Naive thymus-derived CD8-positive, alpha-beta T cell (primary cell): Measurements from ENCODE around the gene KRTAP4-12. TPM values are rescaled to one million over a fixed set of nuclear protein-coding genes. Genes with fewer than 3 reads are reported as not detected.
"Not testable (repeated sequence)": the region's sequence is repeated elsewhere in the genome, so short reads cannot be mapped to it uniquely, and the experiment has no call there.

Experiments
- ATAC-seq, 2 donors: fragments of 150-1000 bp; cut with Tn5 transposase in 1 of 2; sonication (Bioruptor Pico), chemical (Tn5 transposase) in 1 of 2; 1 replicate in 1 of 2; 2 replicates in 1 of 2; pipeline ENCODE4 v1.10.0; 2021; ENCODE audit warnings: mild to moderate bottlenecking in 2 of 2, moderate library complexity in 2 of 2
- POLR2A ChIA-PET: fragments of 350-600 bp; sonication (Branson Sonifier 250); formaldehyde crosslinking; loops from one replicate; lab custom pipeline; 2021; ENCODE audit warnings: antibody characterized with exemption; lab: Charles Lee
- DNase-seq, 10 donors: peaks; one replicate each; pipeline versions ENCODE4 v3.0.0 to v3.0.0-alpha.2; 2020 to 2022
- H3K27ac Mint-ChIP-seq, 10 donors: one replicate each; pipeline ENCODE4 v1.8.0; 2020 to 2022; ENCODE audit warnings: mild to moderate bottlenecking in 10 of 10, mixed read lengths in 10 of 10, moderate library complexity in 4 of 10, inconsistent platforms in 1 of 10
- H3K27me3 Mint-ChIP-seq, 5 donors: one replicate each; pipeline ENCODE4 v1.8.0; 2021 to 2022; ENCODE audit warnings: mixed read lengths in 5 of 5
- H3K36me3 Mint-ChIP-seq, 3 donors: one replicate each; pipeline ENCODE4 v1.8.0; 2020 to 2022; ENCODE audit warnings: mixed read lengths in 3 of 3, mild to moderate bottlenecking in 2 of 3, inconsistent platforms in 1 of 3
- H3K4me1 Mint-ChIP-seq, 4 donors: one replicate each; pipeline ENCODE4 v1.8.0; 2021 to 2022; ENCODE audit warnings: mixed read lengths in 4 of 4
- H3K4me3 Mint-ChIP-seq, 10 donors: one replicate each; pipeline ENCODE4 v1.8.0; 2020 to 2022; ENCODE audit warnings: mild to moderate bottlenecking in 10 of 10, mixed read lengths in 10 of 10, moderate library complexity in 6 of 10, inconsistent platforms in 1 of 10
- H3K9me3 Mint-ChIP-seq, 9 donors: one replicate each; pipeline ENCODE4 v1.8.0; 2020 to 2022; ENCODE audit warnings: mixed read lengths in 9 of 9, mild to moderate bottlenecking in 3 of 9, inconsistent platforms in 1 of 9, moderate library complexity in 1 of 9
- polyA plus RNA-seq, 3 donors: library from polyadenylated mRNA; unstranded; fragments of 300-500 nt; fragmentation: Illumina TruSeq; gene quantifications; one replicate each; pipeline ENCODE4 v1.2.3, GENCODE V29; 2021
- total RNA-seq, 8 experiments: library from RNA in 2 of 8; stranded (reverse) in 2 of 8; gene quantifications; one replicate each; pipeline ENCODE4 v1.2.3 and lab custom pipeline; 2021 to 2026

KRTAP4-12 gene
- total and polyA plus RNA-seq, 5 experiments from 2014 or later: 0.15 TPM; not detected in 4

DNA sequence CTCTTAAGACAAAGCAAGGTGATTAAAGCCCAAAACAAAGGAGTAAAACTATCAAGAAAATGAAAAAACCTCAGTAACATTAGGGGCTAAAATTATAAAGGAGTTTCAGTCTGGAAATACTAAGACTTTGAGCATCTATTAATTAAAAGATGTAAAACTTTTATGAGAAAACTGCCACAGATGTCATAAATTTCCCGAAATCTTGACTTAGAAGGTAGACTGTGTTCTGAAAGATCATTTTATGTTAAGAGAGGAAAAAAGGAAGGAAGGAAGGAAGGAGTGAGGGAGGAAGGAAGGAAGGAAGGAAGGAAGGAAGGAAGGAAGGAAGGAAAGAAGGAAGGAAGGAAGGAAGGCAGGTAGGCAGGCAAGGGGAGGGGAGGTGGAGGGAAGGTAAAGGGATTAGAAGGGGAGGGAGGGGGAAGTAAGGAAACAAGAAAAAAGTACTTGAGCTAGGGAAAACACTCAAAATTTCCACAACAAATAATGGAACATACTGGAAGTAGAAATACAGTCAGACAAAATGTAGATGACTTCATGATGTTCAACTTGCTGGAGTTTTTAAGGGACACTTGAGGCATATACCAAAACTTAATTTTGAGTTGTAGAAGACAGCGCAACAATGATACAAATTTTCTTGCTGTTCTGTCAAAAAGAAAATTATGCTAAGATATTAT is 23.7 kb upstream of the KRTAP4-12 start:
- ATAC-seq: no peak
- peak overlapping the region in 2 of 10 donors; percentile 10 to 17 for H3K27ac Mint-ChIP-seq
- peaks cover 0 to 12% (median 10%) of the 10 kb centered on the region in 3 donors for H3K36me3 Mint-ChIP-seq
- H3K9me3 Mint-ChIP-seq: peaks cover 0 to 16% (median 13%) of the 10 kb centered on the region in 9 donors
- H3K27me3 Mint-ChIP-seq: no peaks in the 10 kb centered on the region
- H3K4me3 Mint-ChIP-seq: no peak overlapping the region
- H3K4me1 Mint-ChIP-seq: peaks cover 0 to 26% (median 7%) of the 10 kb centered on the region in 4 donors
- POLR2A ChIA-PET: no interaction called here
- DNase-seq: no peak

- Mint-ChIP-seq H3K4me1 (peaks cover 2 to 26% (median 8%) of the 10 kb centered on the region in 4 donors), H3K27me3 (no peaks in the 10 kb centered on the region), H3K36me3 (peaks cover 0 to 29% (median 13%) of the 10 kb centered on the region in 3 donors), H3K4me3 (peak overlapping the region in 1 of 10 donors; percentile 16), H3K9me3 (peaks cover 0 to 37% (median 23%) of the 10 kb centered on the region in 9 donors), H3K27ac (no peak overlapping the region)
- POLR2A ChIA-PET: no interaction called here
- DNase-seq (no peak), ATAC-seq (no peak)
Measured at GRCh38 chr17:41145261-41145660, 21.3 kb upstream of the KRTAP4-12 start.

DNA sequence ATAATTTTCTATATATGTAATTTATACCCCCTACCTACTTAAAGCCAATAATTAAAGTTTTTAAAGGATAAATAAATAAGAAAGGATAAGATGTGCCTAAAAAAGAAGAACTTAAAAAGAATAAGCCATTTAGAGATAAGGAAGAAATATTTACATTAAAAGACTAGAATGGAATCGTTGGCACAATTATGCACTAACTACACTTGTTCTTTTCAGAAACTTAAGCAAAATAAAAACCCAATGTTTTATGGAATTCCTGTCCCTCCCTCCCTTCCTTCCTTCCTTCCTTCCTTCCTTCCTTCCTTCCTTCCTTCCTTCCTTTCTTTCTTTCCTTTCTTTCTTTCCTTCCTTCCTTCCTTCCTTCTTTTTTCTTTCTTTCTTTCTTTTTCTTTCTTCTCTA is 20.9 kb upstream of the KRTAP4-12 start:
- ATAC-seq (no peak), DNase-seq (no peak)
- H3K9me3 Mint-ChIP-seq: peaks cover 0 to 38% (median 27%) of the 10 kb centered on the region in 9 donors
- POLR2A ChIA-PET: no interaction called here
- peaks cover 2 to 26% (median 8%) of the 10 kb centered on the region in 4 donors for H3K4me1 Mint-ChIP-seq
- peak overlapping the region in 1 of 10 donors; percentile 16 for H3K4me3 Mint-ChIP-seq
- peaks cover 0 to 29% (median 13%) of the 10 kb centered on the region in 3 donors for H3K36me3 Mint-ChIP-seq
- no peak overlapping the region for H3K27ac Mint-ChIP-seq
- H3K27me3 Mint-ChIP-seq: no peaks in the 10 kb centered on the region

- peaks cover 2 to 18% (median 9%) of the 10 kb centered on the region in 4 donors for H3K4me1 Mint-ChIP-seq
Measured at GRCh38 chr17:41141361-41141760, 17.4 kb upstream of the KRTAP4-12 start.

GRCh38 chr17:41140360-41141131 is 16.6 kb upstream of the KRTAP4-12 start, which contains the start of gene KRTAP4-6:
TSS of gene KRTAP4-6 (minus strand) at chr17:41140544. CDS start at chr17:41140487, 57 bp downstream.
- Mint-ChIP-seq H3K4me1 (peaks cover 2 to 13% (median 9%) of the 10 kb centered on the region in 4 donors), H3K36me3 (peaks cover 2 to 34% (median 21%) of the 10 kb centered on the region in 3 donors), H3K27me3 (peaks cover 0 to 2% (median 0%) of the 10 kb centered on the region in 5 donors), H3K27ac (peak within 1 kb of the TSS in 1 of 10 donors; percentile 85), H3K9me3 (peaks cover 0 to 52% (median 34%) of the 10 kb centered on the region in 9 donors), H3K4me3 (peak within 1 kb of the TSS in 1 of 10 donors; percentile 42)
- POLR2A ChIA-PET: interaction anchor here (0.7 to 0.8 kb wide), 2 partner anchors 9 to 299 kb away, joined by 3 read pairs; no protein-coding TSS in a partner anchor
- DNase-seq (no peak), ATAC-seq (no peak)

More at GRCh38 chr17:41141361-41141760, 17.4 kb upstream of the KRTAP4-12 start:
- peaks cover 2 to 34% (median 21%) of the 10 kb centered on the region in 3 donors for H3K36me3 Mint-ChIP-seq
- POLR2A ChIA-PET: interaction anchor here (0.8 kb wide), 1 partner anchor 10 kb away, joined by 3 read pairs; no protein-coding TSS in a partner anchor
- H3K4me3 Mint-ChIP-seq: no peak overlapping the region
- H3K27me3 Mint-ChIP-seq: peaks cover 0 to 2% (median 0%) of the 10 kb centered on the region in 5 donors
- no peak overlapping the region for H3K27ac Mint-ChIP-seq
- DNase-seq (no peak), ATAC-seq (no peak)
- H3K9me3 Mint-ChIP-seq: peaks cover 0 to 52% (median 34%) of the 10 kb centered on the region in 9 donors

GRCh38 chr17:41139865-41140264 is 15.9 kb upstream of the KRTAP4-12 start:
- ATAC-seq, POLR2A ChIA-PET, DNase-seq, H3K27me3 Mint-ChIP-seq: not testable (repeated sequence)
- H3K4me1 Mint-ChIP-seq: peaks cover 2 to 11% (median 6%) of the 10 kb centered on the region in 4 donors
- peak overlapping the region in 1 of 10 donors; percentile 42 for H3K4me3 Mint-ChIP-seq
- H3K36me3 Mint-ChIP-seq: peaks cover 2 to 34% (median 21%) of the 10 kb centered on the region in 3 donors
- H3K9me3 Mint-ChIP-seq: peaks cover 0 to 52% (median 34%) of the 10 kb centered on the region in 9 donors
- peak overlapping the region in 1 of 10 donors; percentile 85 for H3K27ac Mint-ChIP-seq

DNA sequence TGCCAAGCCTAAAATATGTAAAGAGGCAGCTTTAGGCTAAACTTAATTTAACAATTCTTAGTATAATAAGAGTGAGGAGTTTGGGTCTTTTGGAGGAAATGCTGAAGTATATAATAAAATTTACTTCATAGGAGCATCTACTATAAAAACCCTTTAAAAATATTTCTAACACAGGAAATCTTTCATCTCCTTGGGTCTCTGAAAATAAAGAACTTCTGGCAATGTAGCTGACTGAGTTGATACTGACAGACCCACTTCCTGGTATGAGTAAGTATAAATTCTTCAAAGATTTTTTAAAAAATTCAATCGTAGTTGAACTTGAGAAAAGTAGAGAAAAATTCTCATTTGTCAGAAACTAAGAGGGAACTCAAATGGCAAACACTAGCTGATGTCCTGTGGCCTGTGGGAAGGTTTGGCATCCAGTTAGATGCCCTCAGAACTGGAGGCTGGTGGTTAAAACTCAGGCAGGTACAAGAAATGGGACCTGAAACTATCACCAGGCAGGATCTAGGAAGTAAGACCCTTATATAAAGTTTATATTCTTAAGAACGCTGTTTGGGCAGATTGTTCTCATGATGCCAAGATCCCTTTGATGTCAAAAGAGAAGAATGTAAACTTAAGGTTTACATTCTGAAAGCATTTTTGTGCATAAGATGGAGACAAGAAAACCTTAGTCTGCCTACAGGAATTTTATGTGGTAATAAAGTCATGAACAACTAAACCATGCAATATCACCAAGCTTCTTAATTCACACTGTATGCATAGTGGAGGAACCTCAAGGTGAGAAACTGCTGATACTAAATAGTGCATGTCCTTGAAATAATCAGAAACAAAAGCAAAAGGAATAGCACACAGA is 10.1 kb upstream of the KRTAP4-12 start:
- DNase-seq (peak in 3 of 10 donors; percentile 3 to 56 (median 14)), ATAC-seq (peak; percentile 70 to 95)
- Mint-ChIP-seq H3K4me3 (peak overlapping the region in 8 of 10 donors; percentile 54 to 80 (median 66)), H3K27ac (peak overlapping the region in 9 of 10 donors; percentile 74 to 95 (median 90)), H3K4me1 (peaks cover 23 to 47% (median 39%) of the 10 kb centered on the region in 4 donors), H3K9me3 (peaks cover 0 to 10% (median 4%) of the 10 kb centered on the region in 9 donors), H3K27me3 (no peaks in the 10 kb centered on the region), H3K36me3 (peaks cover 0 to 4% (median 0%) of the 10 kb centered on the region in 3 donors)
- POLR2A ChIA-PET: interaction anchor here (0.8 to 1.5 kb wide), 3 partner anchors 14 to 414 kb away, joined by 3 to 4 read pairs (median 3); no protein-coding TSS in a partner anchor

- DNase-seq (no peak), ATAC-seq (no peak)
- peak overlapping the region in 2 of 10 donors; percentile 5 to 9 for H3K4me3 Mint-ChIP-seq
- no peaks in the 10 kb centered on the region for H3K27me3 Mint-ChIP-seq
- peaks cover 0 to 5% (median 0%) of the 10 kb centered on the region in 9 donors for H3K9me3 Mint-ChIP-seq
- peak overlapping the region in 3 of 10 donors; percentile 46 to 50 (median 48) for H3K27ac Mint-ChIP-seq
- H3K4me1 Mint-ChIP-seq: peaks cover 29 to 61% (median 48%) of the 10 kb centered on the region in 4 donors
- POLR2A ChIA-PET: interaction anchor here (1.3 to 2.7 kb wide), 2 partner anchors 9 to 177 kb away, joined by 3 to 6 read pairs; partner anchors contain the start of gene KRTAP16-1
- peaks cover 0 to under 1% (median 0%) of the 10 kb centered on the region in 3 donors for H3K36me3 Mint-ChIP-seq
Measured at GRCh38 chr17:41131979-41132378, 8.0 kb upstream of the KRTAP4-12 start.

DNA sequence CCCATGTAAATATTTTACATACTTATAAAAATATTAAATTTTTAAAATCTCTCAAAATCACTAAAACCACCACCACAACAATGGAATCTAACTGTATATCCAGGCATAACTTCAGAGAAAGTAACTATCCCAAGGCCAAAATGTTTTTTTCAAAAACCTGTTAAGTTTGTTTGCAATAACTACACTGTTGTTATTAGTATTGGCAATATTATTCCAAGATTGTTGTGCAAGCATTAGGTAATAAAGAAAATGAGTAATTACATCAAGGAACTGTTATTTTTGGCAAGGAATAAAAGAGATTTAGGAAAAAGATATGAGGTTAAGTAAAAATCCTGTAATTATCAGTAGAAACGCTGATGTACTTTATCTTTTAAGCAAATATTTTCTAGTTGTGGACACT is 3.4 kb upstream of the KRTAP4-12 start:
- Mint-ChIP-seq H3K4me1 (peaks cover 40 to 85% (median 71%) of the 10 kb centered on the region in 4 donors), H3K4me3 (no peak overlapping the region)
- no peak for ATAC-seq

GRCh38 chr17:41126412-41126811 is 2.4 kb upstream of the KRTAP4-12 start:
- no peaks in the 10 kb centered on the region for H3K27me3 Mint-ChIP-seq
- peaks cover 0 to 10% (median 2%) of the 10 kb centered on the region in 9 donors for H3K9me3 Mint-ChIP-seq
- peak overlapping the region in 2 of 10 donors; percentile 21 to 71 for H3K27ac Mint-ChIP-seq
- POLR2A ChIA-PET: interaction anchor here (0.6 to 1.6 kb wide), 2 partner anchors 155 to 182 kb away, joined by 3 to 4 read pairs; partner anchors contain the start of gene KRTAP16-1
- no peaks in the 10 kb centered on the region for H3K36me3 Mint-ChIP-seq
- H3K4me1 Mint-ChIP-seq: peaks cover 36 to 78% (median 66%) of the 10 kb centered on the region in 4 donors
- ATAC-seq: no peak
- DNase-seq: no peak
- peak overlapping the region in 6 of 10 donors; percentile 3 to 92 (median 49) for H3K4me3 Mint-ChIP-seq

More for the DNA sequence above, 3.4 kb upstream of the KRTAP4-12 start:
- Mint-ChIP-seq H3K36me3 (no peaks in the 10 kb centered on the region), H3K9me3 (peaks cover 0 to 10% (median under 1%) of the 10 kb centered on the region in 9 donors), H3K27me3 (no peaks in the 10 kb centered on the region), H3K27ac (no peak overlapping the region)
- POLR2A ChIA-PET: no interaction called here
- DNase-seq: no peak

- POLR2A ChIA-PET: interaction anchor here (1.4 kb wide), 2 partner anchors 9 to 197 kb away, joined by 3 read pairs; no protein-coding TSS in a partner anchor
- ATAC-seq (no peak), DNase-seq (no peak)
- H3K4me1 Mint-ChIP-seq: peaks cover 35 to 76% (median 68%) of the 10 kb centered on the region in 4 donors
- peak overlapping the region in 6 of 10 donors; percentile 40 to 78 (median 49) for H3K27ac Mint-ChIP-seq
- H3K9me3 Mint-ChIP-seq: peaks cover 0 to 13% (median 3%) of the 10 kb centered on the region in 9 donors
- no peaks in the 10 kb centered on the region for H3K36me3 Mint-ChIP-seq
- H3K4me3 Mint-ChIP-seq: peak overlapping the region in 7 of 10 donors; percentile 36 to 92 (median 82)
- H3K27me3 Mint-ChIP-seq: no peaks in the 10 kb centered on the region
Measured at GRCh38 chr17:41125064-41125463, 1.1 kb upstream of the KRTAP4-12 start.
